Neural cell (in vitro differentiated cells): ENCODE measurements around the gene MAG. TPM values are rescaled to one million over a fixed set of nuclear protein-coding genes. Genes with fewer than 3 reads are reported as not detected.
"Not testable (repeated sequence)": the region's sequence is repeated elsewhere in the genome, so short reads cannot be mapped to it uniquely, and the experiment has no call there.

Experiments
- H2AFZ ChIP-seq: fragments of 200-600, 300-800 bp; sonication (generic), shearing (Covaris generic); 2 replicates; pipeline ENCODE4 v1.6.0; 2014; ENCODE audit warnings: low read depth, mild to moderate bottlenecking, antibody characterized with exemption, low read length, moderate library complexity
- H3F3A ChIP-seq: fragments of 200-600 bp; shearing (Covaris generic); 2 replicates; pipeline ENCODE4 v1.6.1; 2016; ENCODE audit warnings: mild to moderate bottlenecking, moderate library complexity, mixed read lengths, antibody characterized with exemption, low read length; ENCODE audit not compliant: insufficient read depth, poor library complexity, severe bottlenecking
- H3K27ac ChIP-seq: fragments of 200-600, 300-800 bp; sonication (generic), shearing (Covaris generic); 2 replicates; pipeline ENCODE4 v1.5.1; 2014; ENCODE audit warnings: mild to moderate bottlenecking, low read length, moderate library complexity
- H3K27me3 ChIP-seq: fragments of 300-800, 200-600 bp; sonication (generic), shearing (Covaris generic); 2 replicates; pipeline ENCODE4 v1.6.0; 2014; ENCODE audit warnings: mild to moderate bottlenecking, low read depth, low read length, moderate library complexity; ENCODE audit not compliant: insufficient read depth
- H3K36me3 ChIP-seq: fragments of 300-800, 200-600 bp; sonication (generic), shearing (Covaris generic); 2 replicates; pipeline ENCODE4 v1.5.1; 2014; ENCODE audit warnings: mild to moderate bottlenecking, antibody characterized with exemption, low read length, moderate library complexity; ENCODE audit not compliant: insufficient read depth
- H3K4me2 ChIP-seq: fragments of 300-800, 200-600 bp; sonication (generic), shearing (Covaris generic); 2 replicates; pipeline ENCODE4 v1.6.0; 2014; ENCODE audit warnings: mild to moderate bottlenecking, low read length
- H3K4me3 ChIP-seq: fragments of 300-800, 200-600 bp; sonication (generic), shearing (Covaris generic); 2 replicates; pipeline ENCODE4 v1.5.1; 2014; ENCODE audit warnings: mild to moderate bottlenecking, low read length, moderate library complexity
- H3K79me2 ChIP-seq: fragments of 200-600 bp; shearing (Covaris generic); replicated peaks from 2 replicates; pipeline ENCODE4 v1.6.0; 2014; ENCODE audit warnings: mild to moderate bottlenecking, low read length, moderate library complexity; ENCODE audit not compliant: insufficient read depth
- H3K9ac ChIP-seq: fragments of 300-800, 200-600 bp; sonication (generic), shearing (Covaris generic); 2 replicates; pipeline ENCODE4 v1.6.1; 2016; ENCODE audit warnings: mild to moderate bottlenecking, low read length, mixed read lengths
- H3K9me2 ChIP-seq: fragments of 200-600 bp; shearing (Covaris generic); 2 replicates; pipeline ENCODE4 v1.6.1; 2016; ENCODE audit warnings: mild to moderate bottlenecking, low read length, mixed read lengths; ENCODE audit not compliant: insufficient read depth
- H3K9me3 ChIP-seq: fragments of 200-600, 300-800 bp; sonication (generic), shearing (Covaris generic); 2 replicates; pipeline ENCODE4 v1.6.1; 2016; ENCODE audit warnings: mild to moderate bottlenecking, mixed run types, low read length, moderate library complexity, mixed read lengths
- H4K20me1 ChIP-seq: fragments of 200-600 bp; shearing (Covaris generic); 2 replicates; pipeline ENCODE4 v1.6.1; 2016; ENCODE audit warnings: mild to moderate bottlenecking, mixed run types; ENCODE audit not compliant: insufficient read depth
- CTCF ChIP-seq: fragments of 450-650 bp; IDR thresholded peaks from 2 replicates; pipeline ENCODE4 v1.5.1; 2014; ENCODE audit warnings: antibody characterized with exemption, mild to moderate bottlenecking, moderate library complexity; ENCODE audit not compliant: poor library complexity, severe bottlenecking
- EP300 ChIP-seq: fragments of 450-650 bp; conservative IDR thresholded peaks from 2 replicates; pipeline ENCODE4 v1.6.1; 2014; ENCODE audit warnings: antibody characterized with exemption, mild to moderate bottlenecking, moderate library complexity; ENCODE audit not compliant: poor library complexity, severe bottlenecking
- EZH2 ChIP-seq: fragments of 200-600, 300-800 bp; shearing (Covaris generic), sonication (generic); IDR thresholded peaks from 2 replicates; pipeline ENCODE4 v1.6.1; 2014; ENCODE audit warnings: antibody characterized with exemption, low read length, borderline replicate concordance, mild to moderate bottlenecking; ENCODE audit not compliant: insufficient read depth, poor library complexity, severe bottlenecking
- MXI1 ChIP-seq: fragments of 450-650 bp; conservative IDR thresholded peaks from 2 replicates; pipeline ENCODE4 v1.6.1; 2014; ENCODE audit warnings: antibody characterized with exemption, mild to moderate bottlenecking; ENCODE audit not compliant: poor library complexity, severe bottlenecking
- POLR2AphosphoS5 ChIP-seq: IDR thresholded peaks from 2 replicates; pipeline ENCODE4 v1.6.1; 2012
- RAD21 ChIP-seq: fragments of 450-650 bp; conservative IDR thresholded peaks from 2 replicates; pipeline ENCODE4 v1.6.1; 2014; ENCODE audit warnings: antibody characterized with exemption, mild to moderate bottlenecking, moderate library complexity
- REST ChIP-seq: IDR thresholded peaks from 2 replicates; pipeline ENCODE4 v1.6.1; 2012; ENCODE audit warnings: borderline replicate concordance
- SMC3 ChIP-seq: fragments of 450-650 bp; conservative IDR thresholded peaks from 2 replicates; pipeline ENCODE4 v1.6.1; 2014; ENCODE audit warnings: antibody characterized with exemption, mild to moderate bottlenecking, moderate library complexity; ENCODE audit not compliant: poor library complexity
- TAF1 ChIP-seq: IDR thresholded peaks from 2 replicates; pipeline ENCODE4 v1.6.1; 2012; ENCODE audit warnings: low read depth
- polyA plus RNA-seq: library from polyadenylated mRNA; depleted of rRNA; stranded (reverse); fragments of >200 nt; gene quantifications from 2 replicates; pipeline ENCODE4 v1.2.3, GENCODE V29; 2014

Gene MAG
- polyA plus RNA-seq, 1 donor from 2014 or later, result not detected

- no peaks in the 10 kb centered on the region for H3F3A ChIP-seq
- H3K79me2 ChIP-seq, result no peaks in the 10 kb centered on the region
- no peaks in the 10 kb centered on the region for H3K9me3 ChIP-seq
- no peaks in the 10 kb centered on the region for H3K9me2 ChIP-seq
- H3K9ac ChIP-seq, result no peak within 1 kb of the TSS
- no peak for TF ChIP-seq POLR2AphosphoS5
- no peak for TF ChIP-seq TAF1
- TF ChIP-seq RAD21, result no peak
- TF ChIP-seq EZH2, result no peak
- TF ChIP-seq EP300, result no peak
- no peak for TF ChIP-seq REST
- no peak for TF ChIP-seq CTCF
- no peak for TF ChIP-seq MXI1
- no peak for TF ChIP-seq SMC3
- no peaks in the 10 kb centered on the region for H3K27me3 ChIP-seq
- H4K20me1 ChIP-seq, result no peaks in the 10 kb centered on the region
- H2AFZ ChIP-seq, result no peak within 1 kb of the TSS
- H3K36me3 ChIP-seq, result no peaks in the 10 kb centered on the region
- H3K4me2 ChIP-seq, result no peak within 1 kb of the TSS
- no peak within 1 kb of the TSS for H3K27ac ChIP-seq
- no peak within 1 kb of the TSS for H3K4me3 ChIP-seq
These were observed 66.1 kb downstream of the MAG start, which contains the start of gene FFAR3 for GRCh38 chr19:35357867-35358573. Gene FFAR3 (plus strand): TSS chr19:35358460. CDS start chr19:35358891, 431 bp downstream.

GRCh38 chr19:35358834-35359233, 66.9 kb downstream of the MAG start:
- not testable (repeated sequence) for H3F3A ChIP-seq, H4K20me1 ChIP-seq, H2AFZ ChIP-seq, H3K4me3 ChIP-seq, H3K9me2 ChIP-seq, H3K9ac ChIP-seq, H3K4me2 ChIP-seq, H3K9me3 ChIP-seq, H3K36me3 ChIP-seq, H3K79me2 ChIP-seq, H3K27me3 ChIP-seq, H3K27ac ChIP-seq

- H3K4me3 ChIP-seq, H3K9me3 ChIP-seq, H3K9me2 ChIP-seq, H3K36me3 ChIP-seq, H3K4me2 ChIP-seq, H3F3A ChIP-seq, H3K9ac ChIP-seq, H3K79me2 ChIP-seq, H3K27ac ChIP-seq, H3K27me3 ChIP-seq, H4K20me1 ChIP-seq, H2AFZ ChIP-seq: not testable (repeated sequence)
These were observed 67.4 kb downstream of the MAG start for GRCh38 chr19:35359395-35359794.

GRCh38 chr19:35360081-35360480, 68.1 kb downstream of the MAG start:
- not testable (repeated sequence) for H3K27me3 ChIP-seq, H4K20me1 ChIP-seq, H2AFZ ChIP-seq, H3K4me3 ChIP-seq, H3K9me2 ChIP-seq, H3K27ac ChIP-seq, H3F3A ChIP-seq, H3K36me3 ChIP-seq, H3K9ac ChIP-seq, H3K9me3 ChIP-seq, H3K4me2 ChIP-seq, H3K79me2 ChIP-seq
